Vagina (tissue), 2 donors: ENCODE measurements around the gene DBI.

Source experiments
- CTCF ChIP-seq, 3 experiments: fragments of 450-650 bp in 2 of 3; fragments of 200-600 bp in 1 of 3; sonication (generic) in 1 of 3; IDR thresholded peaks; one replicate each; pipeline ENCODE4 v1.5.1; 2017 to 2019; ENCODE audit warnings: antibody characterized with exemption in 3 of 3, mild to moderate bottlenecking in 2 of 3, moderate library complexity in 2 of 3
- POLR2A ChIP-seq, 2 donors: fragments of 450-650 bp; IDR thresholded peaks; one replicate each; pipeline ENCODE4 v1.6.1; 2017; ENCODE audit warnings: antibody characterized with exemption in 2 of 2, mild to moderate bottlenecking in 2 of 2, moderate library complexity in 2 of 2

GRCh38 chr2:119338826-119339561, 27.8 kb upstream of the DBI start:
- TF ChIP-seq POLR2A (IDR thresholded peaks at IDR 0.05), result no peak
- TF ChIP-seq CTCF (IDR thresholded peaks at IDR 0.05), result no peak
